ENCODE results near the gene HTT-AS. TPM values are rescaled to one million over a fixed set of nuclear protein-coding genes. Genes with fewer than 3 reads are reported as not detected.
"Not testable (repeated sequence)": the region's sequence is repeated elsewhere in the genome, so short reads cannot be mapped to it uniquely, and the experiment has no call there.

HTT-AS gene
- total and polyA plus RNA-seq, 2 of the 8 experiments (the other 6 are each of a cell fraction or from before 2014, with no cell fraction given): not detected

GRCh38 chr4:3096202-3096601 is 21.9 kb upstream of the HTT-AS start (continued):
- TF ChIP-seq BRCA1 (IDR thresholded peaks at IDR 0.05; ENCODE audit: low read depth, low read length) (no peak), TCF12 (IDR thresholded peaks at IDR 0.05; ENCODE audit: low read depth, low read length) (no peak), HDAC2 (IDR thresholded peaks at IDR 0.05; ENCODE audit: borderline replicate concordance in 1 of 2, low read depth in 2 of 2, low read length in 2 of 2) (no peak), KDM1A (IDR thresholded peaks at IDR 0.05; ENCODE audit: borderline replicate concordance, low read length) (no peak)

GRCh38 chr4:3094701-3095100 is 20.4 kb upstream of the HTT-AS start:
- H3K23me2 ChIP-seq (ENCODE audit: low read depth, low read length); H3K4me1 ChIP-seq (replicated peaks in 1 of 4; ENCODE audit: control insufficient read depth in 3 of 4, insufficient read depth in 4 of 4, low read length in 3 of 4); H2BK12ac ChIP-seq (ENCODE audit: low read depth, low read length); H3K27me3 ChIP-seq (replicated peaks in 1 of 4; ENCODE audit: control insufficient read depth in 3 of 4, extremely low read depth in 1 of 4, insufficient read depth in 3 of 4, low read length in 3 of 4); H3K14ac ChIP-seq (ENCODE audit: insufficient read length); H4K5ac ChIP-seq (ENCODE audit: insufficient read length, low read depth, low read length); H4K91ac ChIP-seq (replicated peaks; ENCODE audit: insufficient read length, low read length); H2BK15ac ChIP-seq (ENCODE audit: low read length); H2BK5ac ChIP-seq (ENCODE audit: low read depth, low read length); H3K4me2 ChIP-seq (ENCODE audit: insufficient read depth in 1 of 2, low read depth in 2 of 2, low read length in 2 of 2); FAIRE-seq; H2AK5ac ChIP-seq (ENCODE audit: low read depth, low read length); H3K56ac ChIP-seq (replicated peaks; ENCODE audit: insufficient read length, low read depth, low read length); H3K27ac ChIP-seq (ENCODE audit: low read depth, low read length); H2AFZ ChIP-seq (ENCODE audit: low read length); H3K18ac ChIP-seq (ENCODE audit: extremely low read depth, low read length); H3K9ac ChIP-seq (replicated peaks in 1 of 4; ENCODE audit: extremely low read depth in 1 of 4, low read depth in 3 of 4, low read length in 3 of 4); H3K23ac ChIP-seq (ENCODE audit: insufficient read length); POLR2A ChIA-PET (ENCODE audit: partially characterized antibody); H3K79me2 ChIP-seq (ENCODE audit: control insufficient read depth in 1 of 2, insufficient read depth in 2 of 2, low read length in 2 of 2); H2BK120ac ChIP-seq (replicated peaks; ENCODE audit: low read depth, low read length); H3K4ac ChIP-seq (replicated peaks; ENCODE audit: insufficient read length, low read depth, low read length); H3K4me3 ChIP-seq (ENCODE audit: extremely low read depth in 1 of 4, insufficient read depth in 2 of 4, low read depth in 3 of 4, low read length in 4 of 4); CTCF ChIA-PET (ENCODE audit: partially characterized antibody); H3K79me1 ChIP-seq (ENCODE audit: low read depth, low read length); H4K20me1 ChIP-seq (replicated peaks in 1 of 2; ENCODE audit: control insufficient read depth in 1 of 2, insufficient read depth in 2 of 2, low read length in 2 of 2); DNase-seq (ENCODE audit: low read depth in 1 of 2, low spot score in 2 of 2); H2BK20ac ChIP-seq (ENCODE audit: low read length); H4K8ac ChIP-seq (ENCODE audit: extremely low read depth, insufficient read depth, low read length): not testable (repeated sequence)
- H3K9me3 ChIP-seq (ENCODE audit: insufficient read depth in 2 of 2, low read depth in 1 of 2, low read length in 1 of 2): peaks cover 2 to 13% of the 10 kb centered on the region in 2 experiments; a peak in 1 of 4 replicates
- H3K36me3 ChIP-seq (ENCODE audit: control insufficient read depth in 2 of 4, insufficient read depth in 4 of 4, low read length in 3 of 4): peaks cover 0 to 27% (median 13%) of the 10 kb centered on the region in 4 experiments; a peak in 6 of 8 replicates
- WGBS, 2 experiments (ENCODE audit: extremely low coverage in 1 of 2, insufficient coverage in 1 of 2, insufficient read length in 1 of 2, insufficient replicate concordance in 2 of 2, low coverage in 1 of 2, low lambda C conversion rate in 2 of 2, missing lambda C conversion rate in 1 of 2): no CpG with 5 or more reads among the region's 28 CpGs
